Activated naive CD8-positive, alpha-beta T cell (primary cell): ENCODE data around the gene PNPO.

Experiments
- H3K27ac Mint-ChIP-seq: one replicate; pipeline ENCODE4 v1.8.0; 2021; ENCODE audit warnings: mixed read lengths
- H3K27me3 Mint-ChIP-seq: one replicate; pipeline ENCODE4 v1.8.0; 2021; ENCODE audit warnings: mixed read lengths
- H3K36me3 Mint-ChIP-seq: one replicate; pipeline ENCODE4 v1.8.0; 2021; ENCODE audit warnings: mixed read lengths
- H3K4me1 Mint-ChIP-seq: one replicate; pipeline ENCODE4 v1.8.0; 2021; ENCODE audit warnings: low read depth, mixed read lengths
- H3K4me3 Mint-ChIP-seq: one replicate; pipeline ENCODE4 v1.8.0; 2021; ENCODE audit warnings: mild to moderate bottlenecking, mixed read lengths
- H3K9me3 Mint-ChIP-seq: one replicate; pipeline ENCODE4 v1.8.0; 2021; ENCODE audit warnings: low read depth, mixed read lengths

Gene PNPO

GRCh38 chr17:47952171-47953021 is 11.0 kb downstream of the PNPO start:
- peak overlapping the region; percentile 2 for H3K27ac Mint-ChIP-seq
- H3K36me3 Mint-ChIP-seq = peaks cover 3% of the 10 kb centered on the region
- H3K27me3 Mint-ChIP-seq = no peaks in the 10 kb centered on the region
- H3K4me3 Mint-ChIP-seq = no peak overlapping the region
- peaks cover 21% of the 10 kb centered on the region for H3K4me1 Mint-ChIP-seq
- no peaks in the 10 kb centered on the region for H3K9me3 Mint-ChIP-seq

- Mint-ChIP-seq H3K27ac (no peak overlapping the region), H3K4me3 (no peak overlapping the region)
Measured at GRCh38 chr17:47953909-47954308, 12.5 kb downstream of the PNPO start.

DNA sequence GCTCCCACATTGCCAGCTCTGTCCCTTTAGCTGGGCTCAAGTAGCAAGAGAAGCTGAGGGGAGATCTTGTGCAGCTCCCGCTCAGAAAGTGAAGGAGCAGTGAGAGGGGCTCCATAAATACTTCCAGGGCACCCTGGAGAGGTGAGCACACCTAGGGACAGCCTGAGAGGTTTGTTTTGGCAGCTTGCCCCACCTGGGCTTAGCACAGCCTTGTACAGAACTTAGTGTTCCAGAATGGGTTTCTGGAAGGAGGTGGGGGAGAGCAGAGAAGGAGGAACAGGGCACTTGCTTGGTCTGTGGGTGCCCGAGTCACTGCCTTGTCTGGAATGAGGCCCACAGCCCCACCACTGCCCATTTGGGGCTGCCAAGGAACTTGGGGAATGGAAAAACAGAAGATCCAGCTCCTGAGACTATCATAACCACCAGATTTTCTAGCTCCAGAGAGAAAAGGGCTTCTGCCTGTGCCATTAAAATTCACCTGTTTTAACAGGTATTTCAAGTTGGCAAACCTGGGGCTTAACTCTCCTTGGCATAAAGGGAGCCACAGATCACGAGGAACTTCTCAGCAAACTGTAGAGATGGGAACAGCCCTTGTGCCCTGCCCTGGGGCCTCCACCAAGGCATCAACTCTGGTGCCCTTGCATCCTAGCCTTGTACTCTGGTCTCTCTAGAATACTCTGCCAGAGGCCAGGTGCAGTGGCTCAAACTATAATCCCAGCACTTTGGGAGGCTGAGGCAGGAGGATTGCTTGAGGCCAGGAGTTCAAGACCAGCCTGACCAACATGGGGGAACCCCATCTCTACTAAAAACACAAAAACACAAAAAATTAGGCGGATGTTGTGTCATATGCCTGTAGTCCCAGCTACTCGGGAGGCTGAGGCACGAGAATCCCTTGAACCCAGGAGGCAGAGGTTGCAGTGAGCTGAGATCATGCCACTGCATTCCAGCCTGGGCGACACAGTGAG is 14.4 kb downstream of the PNPO start:
- no peaks in the 10 kb centered on the region for H3K9me3 Mint-ChIP-seq
- H3K36me3 Mint-ChIP-seq = no peaks in the 10 kb centered on the region
- no peaks in the 10 kb centered on the region for H3K4me1 Mint-ChIP-seq
- no peak overlapping the region for H3K27ac Mint-ChIP-seq
- no peaks in the 10 kb centered on the region for H3K27me3 Mint-ChIP-seq
- H3K4me3 Mint-ChIP-seq = no peak overlapping the region

More at GRCh38 chr17:47953909-47954308, 12.5 kb downstream of the PNPO start:
- peaks cover 13% of the 10 kb centered on the region for H3K4me1 Mint-ChIP-seq
- H3K36me3 Mint-ChIP-seq = peaks cover 3% of the 10 kb centered on the region
- no peaks in the 10 kb centered on the region for H3K9me3 Mint-ChIP-seq
- no peaks in the 10 kb centered on the region for H3K27me3 Mint-ChIP-seq

GRCh38 chr17:47956791-47957590 is 15.6 kb downstream of the PNPO start:
- H3K36me3 Mint-ChIP-seq = no peaks in the 10 kb centered on the region
- no peaks in the 10 kb centered on the region for H3K4me1 Mint-ChIP-seq

DNA sequence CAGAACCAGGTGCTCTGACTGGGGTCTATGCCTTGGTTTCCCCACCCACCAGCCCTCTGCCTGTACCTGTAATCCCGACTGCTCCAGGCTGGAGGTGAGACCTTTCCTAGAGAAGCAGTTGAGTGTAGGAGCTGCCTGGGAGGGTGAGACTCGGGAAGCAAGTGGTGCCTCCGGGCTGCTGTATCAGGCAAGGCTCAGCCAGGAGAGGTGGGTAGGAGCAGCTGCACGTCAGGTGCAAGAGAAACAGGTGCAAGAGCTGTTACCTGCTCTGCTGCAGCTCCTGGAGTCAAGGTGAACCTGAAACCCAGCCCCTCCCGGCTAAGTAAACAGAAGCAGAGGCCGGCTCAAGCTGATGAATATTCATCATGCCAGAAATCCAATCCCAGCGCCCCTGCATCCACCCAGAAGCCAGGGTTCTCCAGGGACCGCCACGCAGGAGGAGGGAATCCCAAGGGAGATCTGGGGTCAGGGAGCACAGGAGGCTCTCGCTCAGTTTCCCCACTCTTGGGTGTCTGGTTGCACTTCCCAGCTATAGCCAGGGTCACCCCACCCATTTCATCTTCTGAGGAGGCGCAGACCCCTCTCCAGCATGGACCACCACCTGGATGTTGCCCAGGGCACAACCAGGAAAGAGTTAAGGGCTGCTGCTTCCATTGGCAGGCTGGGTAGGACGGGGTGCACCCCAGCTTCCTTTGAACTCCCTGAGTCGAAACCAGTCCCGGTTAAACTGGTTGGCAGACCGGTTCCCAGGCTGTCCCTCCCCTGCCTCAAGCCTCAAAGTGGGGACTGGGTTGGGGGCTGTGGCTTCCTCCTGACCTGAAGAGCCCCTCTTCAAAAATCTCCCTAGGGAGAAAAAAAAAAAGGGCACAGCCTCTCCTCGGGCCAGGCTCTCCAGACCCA is 16.5 kb downstream of the PNPO start, which contains the start of gene PRR15L:
Gene PRR15L, minus strand, starts transcription at position 293 of the 900 bp plus-strand sequence. CDS start 4,649 bp downstream, outside the sequence.
- Mint-ChIP-seq H3K4me3 (no peak within 1 kb of the TSS), H3K27me3 (no peaks in the 10 kb centered on the region), H3K36me3 (no peaks in the 10 kb centered on the region), H3K4me1 (no peaks in the 10 kb centered on the region), H3K27ac (no peak within 1 kb of the TSS), H3K9me3 (no peaks in the 10 kb centered on the region)

More at GRCh38 chr17:47956791-47957590, 15.6 kb downstream of the PNPO start:
- Mint-ChIP-seq H3K27ac (no peak overlapping the region), H3K27me3 (no peaks in the 10 kb centered on the region), H3K4me3 (no peak overlapping the region), H3K9me3 (no peaks in the 10 kb centered on the region)

DNA sequence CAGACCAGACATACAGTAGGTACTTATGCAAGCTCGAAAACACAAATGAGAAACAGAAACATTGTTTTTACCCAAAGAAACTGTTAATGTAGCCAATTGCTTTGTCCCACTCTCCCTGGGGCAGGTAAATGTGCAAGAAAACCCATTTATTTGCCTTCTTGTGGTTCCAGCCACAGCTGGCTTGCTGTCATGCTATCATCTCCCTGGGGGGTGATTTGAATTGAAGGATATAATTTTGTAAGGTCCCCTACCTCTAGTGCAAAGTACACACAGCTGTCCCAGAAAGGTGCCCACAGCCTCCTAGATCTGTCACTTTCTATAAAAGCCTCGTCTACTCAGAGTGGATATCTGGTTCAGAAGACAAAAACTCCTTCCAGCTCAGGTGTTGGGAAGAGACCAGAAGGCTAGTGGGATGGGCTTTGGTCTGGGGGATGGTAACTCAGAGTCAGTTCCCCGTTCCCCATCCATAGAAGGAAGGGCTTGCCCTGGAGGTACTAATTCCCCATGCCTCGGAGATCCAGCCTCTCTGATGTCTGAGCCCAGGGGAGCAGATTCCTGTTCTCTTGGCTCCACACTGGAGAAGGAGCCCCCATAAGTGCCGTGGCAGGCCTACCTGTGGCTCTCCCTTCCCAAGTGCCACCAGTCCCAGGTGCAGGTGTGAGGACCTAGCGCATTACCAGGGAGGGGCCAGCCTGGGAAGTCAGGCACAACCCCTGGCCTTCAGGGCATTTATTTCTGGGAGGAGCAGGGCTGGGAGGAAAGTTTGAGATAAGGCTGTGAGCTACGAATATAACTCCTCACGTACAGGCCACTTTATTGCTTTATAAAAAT is 18.7 kb downstream of the PNPO start:
- no peaks in the 10 kb centered on the region for H3K36me3 Mint-ChIP-seq
- H3K9me3 Mint-ChIP-seq = no peaks in the 10 kb centered on the region
- no peak overlapping the region for H3K27ac Mint-ChIP-seq
- H3K4me1 Mint-ChIP-seq = no peaks in the 10 kb centered on the region
- H3K4me3 Mint-ChIP-seq = no peak overlapping the region
- no peaks in the 10 kb centered on the region for H3K27me3 Mint-ChIP-seq

GRCh38 chr17:47961406-47961805 is 20.0 kb downstream of the PNPO start:
- no peaks in the 10 kb centered on the region for H3K4me1 Mint-ChIP-seq
- H3K36me3 Mint-ChIP-seq = no peaks in the 10 kb centered on the region
- H3K27ac Mint-ChIP-seq = no peak overlapping the region
- no peaks in the 10 kb centered on the region for H3K27me3 Mint-ChIP-seq
- H3K4me3 Mint-ChIP-seq = no peak overlapping the region
- no peaks in the 10 kb centered on the region for H3K9me3 Mint-ChIP-seq

DNA sequence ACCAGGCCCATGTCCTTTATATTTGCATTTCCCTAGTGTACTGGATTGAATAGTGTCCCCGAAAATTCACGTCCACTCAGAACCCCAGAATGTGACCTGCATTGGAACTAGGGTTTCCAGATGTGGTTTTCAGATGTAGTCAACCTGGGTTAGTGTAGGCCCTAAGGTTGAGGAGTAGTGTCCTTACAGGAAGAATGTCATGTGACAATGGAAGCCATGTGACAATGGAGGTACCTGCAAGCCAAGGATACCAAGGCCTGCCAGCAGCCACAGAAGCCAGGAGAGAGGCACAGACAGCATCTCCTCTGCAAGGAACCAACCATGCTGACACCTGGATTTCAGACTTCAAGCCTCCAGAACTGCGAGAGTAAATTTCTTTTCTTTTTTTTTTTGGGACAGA is 21.5 kb downstream of the PNPO start:
- H3K27me3 Mint-ChIP-seq = no peaks in the 10 kb centered on the region
- no peaks in the 10 kb centered on the region for H3K36me3 Mint-ChIP-seq
- no peak overlapping the region for H3K4me3 Mint-ChIP-seq
- no peaks in the 10 kb centered on the region for H3K4me1 Mint-ChIP-seq
- no peaks in the 10 kb centered on the region for H3K9me3 Mint-ChIP-seq
- H3K27ac Mint-ChIP-seq = no peak overlapping the region

GRCh38 chr17:47964856-47965255 is 23.5 kb downstream of the PNPO start:
- Mint-ChIP-seq H3K4me3 (no peak overlapping the region), H3K27me3 (no peaks in the 10 kb centered on the region), H3K36me3 (no peaks in the 10 kb centered on the region), H3K27ac (no peak overlapping the region), H3K4me1 (peaks cover 2% of the 10 kb centered on the region), H3K9me3 (no peaks in the 10 kb centered on the region)

- no peak overlapping the region for H3K27ac Mint-ChIP-seq
- no peak overlapping the region for H3K4me3 Mint-ChIP-seq
- H3K36me3 Mint-ChIP-seq = no peaks in the 10 kb centered on the region
- peaks cover 12% of the 10 kb centered on the region for H3K4me1 Mint-ChIP-seq
- H3K27me3 Mint-ChIP-seq = no peaks in the 10 kb centered on the region
- no peaks in the 10 kb centered on the region for H3K9me3 Mint-ChIP-seq
Measured at GRCh38 chr17:47966079-47966519, 24.7 kb downstream of the PNPO start.

- H3K9me3 Mint-ChIP-seq = no peaks in the 10 kb centered on the region
- H3K27me3 Mint-ChIP-seq = no peaks in the 10 kb centered on the region
- H3K27ac Mint-ChIP-seq = no peak overlapping the region
- H3K4me1 Mint-ChIP-seq = peaks cover 23% of the 10 kb centered on the region
- H3K4me3 Mint-ChIP-seq = no peak overlapping the region
- no peaks in the 10 kb centered on the region for H3K36me3 Mint-ChIP-seq
Measured at GRCh38 chr17:47967607-47968252, 26.4 kb downstream of the PNPO start.

- no peaks in the 10 kb centered on the region for H3K27me3 Mint-ChIP-seq
- no peak overlapping the region for H3K4me3 Mint-ChIP-seq
- no peak overlapping the region for H3K27ac Mint-ChIP-seq
- peaks cover 2% of the 10 kb centered on the region for H3K36me3 Mint-ChIP-seq
- no peaks in the 10 kb centered on the region for H3K9me3 Mint-ChIP-seq
- peaks cover 28% of the 10 kb centered on the region for H3K4me1 Mint-ChIP-seq
Measured at GRCh38 chr17:47968836-47969235, 27.5 kb downstream of the PNPO start.
